RWPE1 (cell line): ENCODE results near the gene FGF2.

Source experiments
- CTCF ChIA-PET: fragments of 350-600 bp; sonication (Branson Sonifier 250); formaldehyde crosslinking; extraction: SDS; loops from one replicate; lab custom pipeline; 2021; lab: Yijun Ruan, JAX
- POLR2A ChIA-PET: fragments of 400-600 bp; formaldehyde crosslinking; extraction: SDS; loops from one replicate; lab custom pipeline; 2020; ENCODE audit warnings: antibody characterized with exemption; ENCODE audit not compliant: low non-redundant PET; lab: Yijun Ruan, JAX
- DNase-seq: peaks from one replicate; pipeline ENCODE4 v3.0.0; 2012; ENCODE audit warnings: low spot score
- H3K27ac ChIP-seq: fragments of 450-650 bp; 2 replicates; pipeline ENCODE4 v1.5.1; 2017
- TF ChIP-seq, protein P1 (sequence below): fragments of 450-650 bp; conservative IDR thresholded peaks from 2 replicates; pipeline ENCODE4 v1.5.1; 2017; ENCODE audit warnings: low read depth, mild to moderate bottlenecking

The FGF2 gene

DNA sequence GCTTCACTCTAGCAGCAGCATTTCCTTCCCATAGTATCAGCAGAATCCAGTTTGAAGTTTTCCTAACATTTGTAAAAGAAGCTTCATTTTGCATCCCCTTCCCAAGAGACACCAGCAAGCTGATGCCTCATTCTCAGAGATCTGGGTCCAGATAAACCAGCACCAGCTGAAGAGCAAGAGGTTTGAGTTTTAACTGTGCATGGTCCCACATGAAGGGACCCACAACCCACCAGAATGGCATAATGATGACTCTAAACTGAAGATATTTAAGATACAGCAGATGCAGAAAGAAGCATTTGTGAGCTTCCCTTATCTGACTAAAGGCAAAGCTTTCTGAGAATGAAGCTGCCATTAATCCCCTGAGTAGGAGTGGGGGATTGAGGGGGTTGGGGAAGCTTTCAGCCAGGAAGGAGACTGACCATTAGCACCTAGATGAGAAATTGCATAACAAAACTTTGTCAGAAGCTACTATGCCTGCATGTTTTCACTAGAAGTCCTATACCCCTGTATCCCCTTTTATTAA is 77.2 kb downstream of the FGF2 start:
- TF ChIP-seq, protein P1, sequence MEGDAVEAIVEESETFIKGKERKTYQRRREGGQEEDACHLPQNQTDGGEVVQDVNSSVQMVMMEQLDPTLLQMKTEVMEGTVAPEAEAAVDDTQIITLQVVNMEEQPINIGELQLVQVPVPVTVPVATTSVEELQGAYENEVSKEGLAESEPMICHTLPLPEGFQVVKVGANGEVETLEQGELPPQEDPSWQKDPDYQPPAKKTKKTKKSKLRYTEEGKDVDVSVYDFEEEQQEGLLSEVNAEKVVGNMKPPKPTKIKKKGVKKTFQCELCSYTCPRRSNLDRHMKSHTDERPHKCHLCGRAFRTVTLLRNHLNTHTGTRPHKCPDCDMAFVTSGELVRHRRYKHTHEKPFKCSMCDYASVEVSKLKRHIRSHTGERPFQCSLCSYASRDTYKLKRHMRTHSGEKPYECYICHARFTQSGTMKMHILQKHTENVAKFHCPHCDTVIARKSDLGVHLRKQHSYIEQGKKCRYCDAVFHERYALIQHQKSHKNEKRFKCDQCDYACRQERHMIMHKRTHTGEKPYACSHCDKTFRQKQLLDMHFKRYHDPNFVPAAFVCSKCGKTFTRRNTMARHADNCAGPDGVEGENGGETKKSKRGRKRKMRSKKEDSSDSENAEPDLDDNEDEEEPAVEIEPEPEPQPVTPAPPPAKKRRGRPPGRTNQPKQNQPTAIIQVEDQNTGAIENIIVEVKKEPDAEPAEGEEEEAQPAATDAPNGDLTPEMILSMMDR: no peak
- no peak overlapping the region for H3K27ac ChIP-seq
- CTCF ChIA-PET: interaction anchor here (0.6 kb wide), 1 partner anchor 106 kb away, joined by 3 read pairs; no protein-coding TSS in a partner anchor
- POLR2A ChIA-PET: no interaction called here
- no peak for DNase-seq

DNA sequence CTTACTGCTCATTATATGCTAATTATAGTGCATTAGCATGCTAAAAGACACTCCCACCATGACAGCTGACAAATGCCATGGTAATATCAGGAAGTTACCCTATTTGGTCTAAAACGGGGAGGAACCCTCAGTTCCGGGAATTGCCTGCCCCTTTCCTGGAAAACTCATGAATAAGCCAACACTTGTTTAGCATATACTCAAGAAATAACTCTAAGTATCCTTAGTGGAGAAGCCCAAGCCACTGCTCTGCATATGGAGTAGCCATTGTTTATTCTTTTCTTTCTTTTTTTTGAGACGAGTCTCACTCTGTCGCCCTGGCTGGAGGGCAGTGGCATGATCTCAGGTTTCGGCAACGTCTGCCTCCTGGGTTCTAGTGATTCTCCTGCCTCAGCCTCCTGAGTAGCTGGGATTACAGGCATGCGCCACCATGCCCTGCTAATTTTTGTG is 80.3 kb downstream of the FGF2 start:
- no peak for DNase-seq
- no peak overlapping the region for H3K27ac ChIP-seq
- ChIA-PET CTCF (no interaction called here), POLR2A (no interaction called here)
- TF ChIP-seq, protein P1: no peak

DNA sequence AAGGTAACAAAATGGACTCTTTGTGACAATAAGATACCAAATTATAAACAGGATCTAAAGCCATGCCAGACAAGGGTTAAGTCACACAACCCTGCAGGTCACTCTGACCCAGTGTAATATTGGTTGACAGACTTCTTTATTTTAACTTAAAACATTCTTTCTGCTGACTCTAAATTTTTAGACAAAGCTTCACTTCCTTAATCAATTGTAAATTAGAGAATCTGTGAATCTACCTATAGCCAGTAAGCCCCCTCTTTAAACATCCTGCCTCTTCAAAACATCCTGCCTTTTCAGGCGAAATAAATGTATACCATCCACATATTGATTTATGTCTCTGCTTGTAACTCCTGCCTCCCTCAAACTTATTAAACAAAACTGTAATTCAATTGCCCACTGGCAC is 81.6 kb downstream of the FGF2 start:
- no peak for DNase-seq
- ChIA-PET POLR2A (interaction anchor here (0.6 kb wide), 1 partner anchor 11 kb away, joined by 3 read pairs; no protein-coding TSS in a partner anchor), CTCF (no interaction called here)
- H3K27ac ChIP-seq: no peak overlapping the region
- TF ChIP-seq, protein P1: no peak

DNA sequence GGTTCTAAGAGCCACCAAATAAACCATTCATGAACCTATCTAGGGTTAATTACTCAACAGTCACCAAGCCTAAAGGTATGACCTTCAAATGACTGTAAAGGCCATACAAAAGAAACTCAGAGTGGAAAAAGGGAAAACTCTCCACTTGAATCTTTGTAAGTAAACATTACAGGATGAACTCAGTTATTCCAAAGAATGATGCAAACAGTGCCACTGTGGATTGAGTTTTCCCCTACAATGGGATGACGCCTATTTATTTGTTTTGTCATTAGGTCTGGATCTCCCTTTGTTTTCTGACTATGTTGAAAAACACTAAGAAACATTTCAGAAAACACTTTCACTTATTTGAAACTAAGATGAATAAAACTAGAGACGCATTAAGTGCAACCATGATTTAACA is 83.1 kb downstream of the FGF2 start:
- CTCF ChIA-PET: no interaction called here
- TF ChIP-seq, protein P1: no peak

DNA sequence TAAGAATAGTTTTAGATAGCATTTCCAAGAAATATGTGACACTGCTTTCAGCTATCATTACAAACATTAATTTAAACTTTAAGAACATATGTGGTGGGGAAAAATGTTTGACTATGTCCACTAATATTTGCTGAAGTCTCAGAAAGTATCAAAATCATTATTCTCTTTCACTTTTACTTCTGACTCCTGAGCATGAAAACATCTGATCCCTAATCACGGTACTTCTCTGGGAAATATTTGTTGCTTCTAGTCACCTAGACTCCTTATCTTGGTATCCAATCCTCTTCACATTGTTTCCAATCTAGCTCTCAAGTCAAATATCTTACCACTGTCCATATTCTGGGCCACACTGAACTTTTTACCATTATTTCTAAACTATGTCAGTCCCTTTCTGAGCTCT is 85.0 kb downstream of the FGF2 start:
- ChIA-PET CTCF (interaction anchor here (0.6 to 0.9 kb wide), 2 partner anchors 1011 to 1693 kb away, joined by 3 to 5 read pairs; no protein-coding TSS in a partner anchor), POLR2A (no interaction called here)
- TF ChIP-seq, protein P1: no peak
- no peak for DNase-seq
- H3K27ac ChIP-seq: no peak overlapping the region

More for the DNA sequence above, 83.1 kb downstream of the FGF2 start:
- H3K27ac ChIP-seq: no peak overlapping the region
- POLR2A ChIA-PET: no interaction called here
- no peak for DNase-seq

DNA sequence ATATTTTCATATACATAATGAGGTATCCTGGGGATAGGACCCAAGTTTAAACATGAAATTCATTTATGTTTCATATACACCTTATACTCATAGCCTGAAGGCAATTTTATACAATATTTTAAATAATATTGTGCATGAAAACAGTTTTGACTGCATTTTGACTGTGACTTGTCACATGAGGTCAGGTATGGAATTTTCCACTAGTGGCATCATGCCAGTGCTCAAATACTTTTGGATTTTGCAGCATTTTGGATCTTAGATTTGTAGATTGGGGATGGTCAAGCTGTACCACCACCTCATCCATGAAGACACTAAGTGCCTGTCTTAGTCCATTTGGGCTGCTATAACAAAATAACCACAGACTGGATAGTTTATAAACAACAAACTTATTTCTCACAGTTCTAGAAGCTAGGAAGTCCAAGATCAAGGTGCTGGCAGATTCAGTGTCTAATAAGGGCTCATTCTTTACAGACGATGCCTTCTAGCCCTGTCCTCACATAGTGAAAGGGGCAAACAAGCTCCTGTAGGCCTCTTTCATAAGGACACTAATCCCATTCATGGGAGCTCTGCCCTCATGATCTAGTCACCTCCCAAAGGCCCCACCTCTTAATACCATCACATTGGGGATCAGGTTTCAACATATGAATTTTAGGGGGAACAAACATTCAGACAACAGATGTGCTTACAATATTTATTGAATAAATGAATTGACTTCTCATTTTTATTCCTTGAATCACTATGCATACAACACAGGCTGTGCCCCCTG is 86.4 kb downstream of the FGF2 start:
- ChIA-PET POLR2A (no interaction called here), CTCF (no interaction called here)
- no peak overlapping the region for H3K27ac ChIP-seq
- no peak for DNase-seq
- TF ChIP-seq, protein P1: no peak
